Spleen (tissue), 11 donors: ENCODE measurements around the gene FST. TPM values are rescaled to one million over a fixed set of nuclear protein-coding genes. Genes with fewer than 3 reads are reported as not detected.

Experiments
- DNase-seq: peaks from one replicate; pipeline ENCODE4 v3.0.0-alpha.2; 2020
- H3K27ac ChIP-seq, 8 donors: fragments of 200-600 bp; sonication (generic) in 7 of 8; 1 replicate in 4 of 8; 2 replicates in 4 of 8; pipeline versions ENCODE4 v1.5.0 to v1.8.0; 2016 to 2021; ENCODE audit warnings: inconsistent platforms in 4 of 8, mild to moderate bottlenecking in 4 of 8, moderate library complexity in 1 of 8
- H3K27me3 ChIP-seq, 7 donors: fragments of 200-600 bp; sonication (generic) in 6 of 7; replicated peaks in 1 of 7; 1 replicate in 4 of 7; 2 replicates in 3 of 7; pipeline versions ENCODE4 v1.5.0 to v1.8.0; 2016 to 2021; ENCODE audit warnings: inconsistent platforms in 3 of 7, mild to moderate bottlenecking in 1 of 7
- H3K36me3 ChIP-seq, 6 donors: fragments of 200-600 bp; sonication (generic) in 5 of 6; 1 replicate in 4 of 6; 2 replicates in 2 of 6; pipeline versions ENCODE4 v1.5.0 to v1.8.0; 2016 to 2021; ENCODE audit warnings: inconsistent platforms in 2 of 6
- H3K4me1 ChIP-seq, 6 donors: fragments of 200-600 bp; sonication (generic) in 5 of 6; 1 replicate in 3 of 6; 2 replicates in 3 of 6; pipeline versions ENCODE4 v1.5.0 to v1.8.0; 2016 to 2021; ENCODE audit warnings: inconsistent platforms in 3 of 6
- H3K4me3 ChIP-seq, 8 donors: fragments of 200-600 bp; sonication (generic) in 7 of 8; 1 replicate in 4 of 8; 2 replicates in 4 of 8; pipeline versions ENCODE4 v1.5.0 to v1.8.0; 2016 to 2021; ENCODE audit warnings: inconsistent platforms in 4 of 8, mild to moderate bottlenecking in 4 of 8, moderate library complexity in 2 of 8
- H3K9me3 ChIP-seq, 8 donors: fragments of 200-600 bp; sonication (generic) in 7 of 8; 1 replicate in 4 of 8; 2 replicates in 4 of 8; pipeline versions ENCODE4 v1.5.0 to v1.8.0; 2016 to 2021; ENCODE audit warnings: inconsistent platforms in 4 of 8
- POLR2A ChIP-seq, 3 donors: fragments of 450-650 bp; IDR thresholded peaks; one replicate each; pipeline ENCODE4 v1.5.1; 2017; ENCODE audit warnings: antibody characterized with exemption in 3 of 3, mild to moderate bottlenecking in 1 of 3
- POLR2AphosphoS5 ChIP-seq, 3 donors: sonication (generic); formaldehyde crosslinking; IDR thresholded peaks; one replicate each; pipeline ENCODE4 v1.5.1; 2017; ENCODE audit warnings: antibody characterized with exemption in 3 of 3
- WGBS, 5 donors: extraction: QIAGEN DNeasy Blood & Tissue Kit in 3 of 5; methylation state at CpG; one replicate each; pipeline versions ENCODE4 v1.1.5 to v1.1.7; 2013 to 2018; 5-methylcytosine and 5-hydroxymethylcytosine counted together
- intact Hi-C: fragments of 100-400 bp; cut with DNase I; formaldehyde crosslinking; loops from one replicate; pipeline ENCODE4 v1.15.0; 2023; ENCODE audit warnings: low total_unique reads
- polyA plus RNA-seq, 3 donors: library from polyadenylated mRNA; stranded (reverse); fragments of 200-250 nt; gene quantifications; one replicate each; pipeline ENCODE4 v1.2.1, GENCODE V29; 2013
- total RNA-seq, 7 donors: library from RNA; depleted of rRNA in 3 of 7; stranded (reverse); fragments of >200 nt in 3 of 7; fragmentation: NEBNext Ultra II Directional in 4 of 7; extraction: Animal tissue kit (Norgen Biotek cat#: 25700) in 4 of 7; gene quantifications; one replicate each; pipeline versions ENCODE4 v1.1.0 to v1.2.1, GENCODE V29; 2016 to 2021
- TF ChIP-seq, protein P1 (sequence below), 11 experiments: fragments of 200-600 bp in 7 of 11; fragments of 450-650 bp in 4 of 11; sonication (generic) in 4 of 11; IDR thresholded peaks in 8 of 11; conservative IDR thresholded peaks in 3 of 11; 1 replicate in 7 of 11; 2 replicates in 4 of 11; pipeline versions ENCODE4 v1.4.0 to v1.8.0; 2016 to 2021; ENCODE audit warnings: antibody characterized with exemption in 11 of 11, inconsistent platforms in 4 of 11, mild to moderate bottlenecking in 1 of 11
- donor health status: healthy with polysubstance abuse.
- donor health status: DM: no; HTN: no; CAD: no; lungs with moderate emphysema.
- donor health status: DM: no; HTN: no; CAD: no.
- donor health status: Bipolar disorder and iron deficiency.
- donor health status: healthy.
- donor health status: DM: no; HTN: no; CAD: no.
- donor health status: DM: yes; HTN: yes; CAD: no.

Gene FST
- total and polyA plus RNA-seq, 10 donors = 0.06 to 0.40 (median 0.21) TPM; not detected in 6

DNA sequence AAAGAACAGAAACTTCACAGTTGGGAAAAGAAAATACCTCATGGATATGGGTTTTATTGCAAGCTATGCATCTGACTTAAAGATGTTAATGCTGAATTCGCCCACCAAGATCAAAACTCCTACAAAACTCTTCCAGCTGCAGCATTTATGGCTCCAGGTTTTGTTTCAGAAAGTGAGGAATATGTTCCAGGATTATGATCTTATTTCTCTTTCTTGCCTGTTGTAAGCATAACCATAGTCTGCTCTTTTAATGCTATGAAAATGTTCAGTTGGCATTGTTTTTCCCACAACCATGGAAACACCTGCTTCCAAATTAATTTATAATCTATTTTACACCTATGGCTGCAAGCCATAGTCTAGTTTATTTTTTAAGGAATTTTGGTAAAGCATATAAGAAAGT is 34.9 kb upstream of the FST start:
- WGBS, 5 donors = 65 to 86% (median 72%) methylated on average over 1 of the region's 1 CpG

DNA sequence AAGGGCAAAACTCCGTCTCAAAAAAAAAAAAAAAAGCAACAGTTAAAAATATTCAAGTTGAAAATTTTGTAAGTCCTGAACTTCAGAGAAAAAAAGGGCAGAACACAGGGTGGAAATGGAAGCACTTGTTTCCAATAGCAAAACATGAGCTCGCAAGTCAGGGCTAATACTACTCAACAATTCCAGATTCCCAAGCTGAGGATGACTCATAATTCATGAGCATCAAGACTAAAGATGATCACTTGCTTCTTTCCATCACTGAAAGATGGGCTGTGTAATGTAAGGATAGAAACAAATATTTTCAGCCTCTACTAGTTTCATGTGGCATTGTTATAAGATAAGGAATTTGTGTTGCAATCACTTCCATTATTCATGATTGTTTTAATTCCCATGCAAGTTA is 33.5 kb upstream of the FST start:
- WGBS, 5 donors = 90 to 99% (median 94%) methylated on average over 2 of the region's 2 CpGs
- Histone ChIP-seq H3K4me1 (no peaks in the 10 kb centered on the region), H3K4me3 (no peak overlapping the region), H3K36me3 (no peaks in the 10 kb centered on the region), H3K27ac (no peak overlapping the region), H3K9me3 (no peaks in the 10 kb centered on the region), H3K27me3 (no peaks in the 10 kb centered on the region)
- no peak for DNase-seq
- intact Hi-C loops = no loop called here
- TF ChIP-seq, protein P1, sequence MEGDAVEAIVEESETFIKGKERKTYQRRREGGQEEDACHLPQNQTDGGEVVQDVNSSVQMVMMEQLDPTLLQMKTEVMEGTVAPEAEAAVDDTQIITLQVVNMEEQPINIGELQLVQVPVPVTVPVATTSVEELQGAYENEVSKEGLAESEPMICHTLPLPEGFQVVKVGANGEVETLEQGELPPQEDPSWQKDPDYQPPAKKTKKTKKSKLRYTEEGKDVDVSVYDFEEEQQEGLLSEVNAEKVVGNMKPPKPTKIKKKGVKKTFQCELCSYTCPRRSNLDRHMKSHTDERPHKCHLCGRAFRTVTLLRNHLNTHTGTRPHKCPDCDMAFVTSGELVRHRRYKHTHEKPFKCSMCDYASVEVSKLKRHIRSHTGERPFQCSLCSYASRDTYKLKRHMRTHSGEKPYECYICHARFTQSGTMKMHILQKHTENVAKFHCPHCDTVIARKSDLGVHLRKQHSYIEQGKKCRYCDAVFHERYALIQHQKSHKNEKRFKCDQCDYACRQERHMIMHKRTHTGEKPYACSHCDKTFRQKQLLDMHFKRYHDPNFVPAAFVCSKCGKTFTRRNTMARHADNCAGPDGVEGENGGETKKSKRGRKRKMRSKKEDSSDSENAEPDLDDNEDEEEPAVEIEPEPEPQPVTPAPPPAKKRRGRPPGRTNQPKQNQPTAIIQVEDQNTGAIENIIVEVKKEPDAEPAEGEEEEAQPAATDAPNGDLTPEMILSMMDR (IDR thresholded peaks at IDR 0.05 in 8 of 11, conservative IDR thresholded peaks at IDR 0.05 in 3 of 11) = no peak
- TF ChIP-seq POLR2AphosphoS5 (IDR thresholded peaks at IDR 0.05) (no peak), POLR2A (IDR thresholded peaks at IDR 0.05) (no peak)

More for the DNA sequence above, 34.9 kb upstream of the FST start:
- TF ChIP-seq POLR2A (IDR thresholded peaks at IDR 0.05) (no peak), POLR2AphosphoS5 (IDR thresholded peaks at IDR 0.05) (no peak)
- TF ChIP-seq, protein P1 (IDR thresholded peaks at IDR 0.05 in 8 of 11, conservative IDR thresholded peaks at IDR 0.05 in 3 of 11) = no peak
- no peak for DNase-seq
- Histone ChIP-seq H3K4me3 (no peak overlapping the region), H3K27me3 (no peaks in the 10 kb centered on the region), H3K9me3 (no peaks in the 10 kb centered on the region), H3K4me1 (no peaks in the 10 kb centered on the region), H3K27ac (no peak overlapping the region), H3K36me3 (no peaks in the 10 kb centered on the region)
- intact Hi-C loops = no loop called here

DNA sequence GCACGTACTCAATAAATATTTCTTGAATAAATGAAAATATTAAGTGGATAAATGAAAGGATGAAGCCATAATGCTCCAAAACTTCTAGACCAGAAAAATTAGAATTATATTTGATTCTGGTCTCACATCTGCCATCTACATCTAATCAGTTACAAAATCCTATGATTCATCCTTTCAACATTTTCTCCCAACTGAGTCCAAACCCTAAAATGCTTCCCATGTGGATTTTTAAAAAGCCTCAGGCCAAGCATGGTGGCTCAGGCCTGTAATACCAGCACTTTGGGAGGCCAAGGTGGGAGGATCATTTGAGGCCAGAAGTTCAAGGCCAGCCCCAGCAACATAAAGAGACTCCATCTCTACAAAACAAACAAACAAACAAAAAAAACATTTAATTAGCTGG is 31.6 kb upstream of the FST start:
- intact Hi-C loops = no loop called here
- Histone ChIP-seq H3K36me3 (no peaks in the 10 kb centered on the region), H3K4me1 (no peaks in the 10 kb centered on the region), H3K4me3 (no peak overlapping the region), H3K27ac (no peak overlapping the region), H3K9me3 (no peaks in the 10 kb centered on the region), H3K27me3 (no peaks in the 10 kb centered on the region)
- 87 to 97% (median 94%) methylated on average over 1 of the region's 1 CpG for WGBS, 5 donors
- DNase-seq = no peak
- TF ChIP-seq POLR2AphosphoS5 (IDR thresholded peaks at IDR 0.05) = no peak
- TF ChIP-seq POLR2A (IDR thresholded peaks at IDR 0.05) = no peak
- TF ChIP-seq, protein P1 (IDR thresholded peaks at IDR 0.05 in 8 of 11, conservative IDR thresholded peaks at IDR 0.05 in 3 of 11) = no peak

GRCh38 chr5:53453898-53454718 is 26.3 kb upstream of the FST start:
- 43 to 65% (median 53%) methylated on average over 1 of the region's 1 CpG for WGBS, 5 donors

More at GRCh38 chr5:53453898-53454718, 26.3 kb upstream of the FST start:
- intact Hi-C loops = no loop called here
- Histone ChIP-seq H3K4me1 (no peaks in the 10 kb centered on the region), H3K27me3 (no peaks in the 10 kb centered on the region), H3K27ac (no peak overlapping the region), H3K9me3 (no peaks in the 10 kb centered on the region), H3K4me3 (no peak overlapping the region), H3K36me3 (no peaks in the 10 kb centered on the region)
- TF ChIP-seq POLR2A (IDR thresholded peaks at IDR 0.05) (no peak), POLR2AphosphoS5 (IDR thresholded peaks at IDR 0.05) (no peak)
- TF ChIP-seq, protein P1 (IDR thresholded peaks at IDR 0.05 in 8 of 11, conservative IDR thresholded peaks at IDR 0.05 in 3 of 11) = no peak
- DNase-seq = no peak
